K562 (cell line): ENCODE results near the gene DNAJB13. TPM values are rescaled to one million over a fixed set of nuclear protein-coding genes. Genes with fewer than 3 reads are reported as not detected.

Experiments used
- ARID1B ChIP-seq: fragments of 450-650 bp; IDR thresholded peaks from 2 replicates; pipeline ENCODE4 v1.6.1; 2016; ENCODE audit warnings: antibody characterized with exemption, mild to moderate bottlenecking, inconsistent platforms
- CBFA2T2 ChIP-seq: fragments of 450-650 bp; conservative IDR thresholded peaks from 2 replicates; pipeline ENCODE4 v1.6.1; 2017; ENCODE audit warnings: mild to moderate bottlenecking
- CBX5 ChIP-seq: IDR thresholded peaks from 2 replicates; pipeline ENCODE4 v1.6.1; 2014; ENCODE audit warnings: low read depth, borderline replicate concordance
- DACH1 ChIP-seq: fragments of 450-650 bp; IDR thresholded peaks from 2 replicates; pipeline ENCODE4 v1.6.1; 2018; ENCODE audit not compliant: partially characterized antibody
- DPF2 ChIP-seq: fragments of 450-650 bp; IDR thresholded peaks from 2 replicates; pipeline ENCODE4 v1.6.1; 2016
- IRF9 ChIP-seq: fragments of 450-650 bp; IDR thresholded peaks from 2 replicates; pipeline ENCODE4 v1.6.1; 2016; ENCODE audit warnings: missing biosample characterization, missing genetic modification characterization
- MBD2 ChIP-seq: sonication (generic); IDR thresholded peaks from 2 replicates; pipeline ENCODE4 v1.6.1; 2016; ENCODE audit warnings: low read depth, borderline replicate concordance
- NR2C2 ChIP-seq, 2 experiments: fragments of 200-800 bp in 1 of 2; sonication (Bioruptor generic) in 1 of 2; sonication (generic) in 1 of 2; formaldehyde crosslinking in 1 of 2; IDR thresholded peaks; 2 replicates each; pipeline versions ENCODE4 v1.6.1 to v1.8.0; 2016 to 2022; ENCODE audit warnings: mild to moderate bottlenecking in 1 of 2, missing compliant biosample characterization in 1 of 2, missing genetic modification characterization in 1 of 2, missing genetic modification reagents in 1 of 2
- NUFIP1 ChIP-seq: fragments of 450-650 bp; IDR thresholded peaks from 2 replicates; pipeline ENCODE4 v1.6.1; 2018; ENCODE audit not compliant: partially characterized antibody
- PCBP1 ChIP-seq: fragments of 200-400 bp; formaldehyde crosslinking; IDR thresholded peaks from 2 replicates; pipeline ENCODE4 v1.6.1; 2018; ENCODE audit warnings: mild to moderate bottlenecking, low read depth, low read length; ENCODE audit not compliant: poor library complexity, severe bottlenecking
- POLR2AphosphoS5 ChIP-seq: IDR thresholded peaks from 2 replicates; pipeline ENCODE4 v1.6.1; 2011; ENCODE audit warnings: mild to moderate bottlenecking, low read depth, low read length, moderate library complexity; ENCODE audit not compliant: control insufficient read depth, insufficient read depth
- SAFB ChIP-seq: fragments of 200-400 bp; formaldehyde crosslinking; IDR thresholded peaks from 2 replicates; pipeline ENCODE4 v1.6.1; 2017; ENCODE audit warnings: low read depth, low read length, borderline replicate concordance
- SLC30A9 ChIP-seq: fragments of 250-450 bp; sonication (Bioruptor Pico); IDR thresholded peaks from 2 replicates; pipeline ENCODE4 v1.8.0; 2022; ENCODE audit warnings: mild to moderate bottlenecking, moderate library complexity
- SMAD2 ChIP-seq: fragments of 150-350 bp; IDR thresholded peaks from 2 replicates; pipeline ENCODE4 v1.6.1; 2014; ENCODE audit warnings: low read depth, mild to moderate bottlenecking, low read length
- TCF3 ChIP-seq: sonication (generic); formaldehyde crosslinking; IDR thresholded peaks from 2 replicates; pipeline ENCODE4 v1.4.0; 2020; ENCODE audit warnings: mild to moderate bottlenecking, missing genetic modification reagents
- USF2 ChIP-seq: sonication (generic); formaldehyde crosslinking; IDR thresholded peaks from 2 replicates; pipeline ENCODE4 v1.5.0; 2020; ENCODE audit warnings: missing genetic modification reagents
- polyA plus RNA-seq, 8 experiments: library from polyadenylated mRNA; depleted of rRNA in 4 of 8; stranded (reverse) in 5 of 8; unstranded in 3 of 8; fragments of >200 nt; fragmentation: Nextera tagmentation in 2 of 8; fragmentation: Illumina TruSeq in 1 of 8; extraction: Ambion mirVana in 2 of 8; extraction: Trizol in 1 of 8; gene quantifications; 2 replicates each; pipeline versions ENCODE4 v1.2.1 to v1.2.3, GENCODE V29; 2011 to 2014; ENCODE audit warnings: inconsistent platforms in 1 of 8, missing spikeins in 1 of 8
- total RNA-seq, 7 experiments: library from RNA; depleted of rRNA in 6 of 7; stranded (reverse); fragments of >200 nt in 6 of 7; fragmentation: Illumina TruSeq in 2 of 7; extraction: Trizol in 2 of 7; gene quantifications; 2 replicates each; pipeline versions ENCODE4 v1.2.1 to v1.2.3, GENCODE V29; 2011 to 2021; ENCODE audit warnings: low replicate concordance in 1 of 7

Gene DNAJB13
- total and polyA plus RNA-seq, 9 of the 15 experiments (the other 6 are each of a cell fraction or from before 2014, with no cell fraction given) = 0.14 TPM; not detected in 8

GRCh38 chr11:73914284-73914683, 36.5 kb upstream of the DNAJB13 start (continued):
- TF ChIP-seq SAFB (no peak), NR2C2 (CRISPR knock-in tag; IDR thresholded peaks at IDR 0.05) (peak; percentile 75), NR2C2 (tag; IDR thresholded peaks at IDR 0.05) (peak; percentile 78), SLC30A9 (CRISPR knock-in tag) (no peak), NUFIP1 (no peak), SMAD2 (no peak), DPF2 (0 out of 2 replicates have a peak, but pooled peaks have one; percentile 20), POLR2AphosphoS5 (0 out of 2 replicates have a peak, but pooled peaks have one; percentile 35), CBX5 (no peak), ARID1B (0 out of 2 replicates have a peak, but pooled peaks have one; percentile 20), DACH1 (peak; percentile 35), MBD2 (no peak), CBFA2T2 (peak; percentile 62; the same call in 1 of the 2 replicates), PCBP1 (no peak), IRF9 (tag) (no peak), TCF3 (peak; percentile 58), USF2 (no peak)
